ENCODE measurements around the gene MRPL17.
A peak's percentile ranks its signal among the peaks of the same experiment; 100 is the strongest.

The MRPL17 gene

GRCh38 chr11:6658647-6659046 lies 24.5 kb downstream of the MRPL17 start:
- no peak for TF ChIP-seq CTCF (conservative IDR thresholded peaks at IDR 0.05; ENCODE audit: low read length)
- no peak for DNase-seq (ENCODE audit: low read depth)
- no peak overlapping the region for H3K4me3 ChIP-seq (ENCODE audit: low read length)

DNA sequence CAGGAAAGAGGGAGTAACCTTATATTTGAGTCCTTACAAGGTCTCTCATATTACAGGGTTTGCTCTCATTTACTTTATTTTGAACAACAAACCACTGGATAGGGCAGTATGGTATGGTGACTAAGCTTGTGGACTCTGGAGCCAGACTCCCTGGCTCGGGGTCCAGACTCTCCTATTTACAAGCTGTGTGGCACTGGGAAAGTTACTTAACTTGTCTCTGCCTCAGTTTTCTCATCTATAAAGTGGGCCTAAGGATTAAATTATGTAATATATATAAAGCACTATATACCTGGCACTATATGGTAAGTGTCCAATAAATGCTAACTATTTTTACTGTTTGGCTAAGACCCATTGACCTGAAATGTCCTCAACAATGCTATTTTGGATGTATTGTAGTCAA lies 25.8 kb downstream of the MRPL17 start:
- DNase-seq (ENCODE audit: low read depth) = no peak
- H3K4me3 ChIP-seq (ENCODE audit: low read length) = no peak overlapping the region
- no peak for TF ChIP-seq CTCF (conservative IDR thresholded peaks at IDR 0.05; ENCODE audit: low read length)

DNA sequence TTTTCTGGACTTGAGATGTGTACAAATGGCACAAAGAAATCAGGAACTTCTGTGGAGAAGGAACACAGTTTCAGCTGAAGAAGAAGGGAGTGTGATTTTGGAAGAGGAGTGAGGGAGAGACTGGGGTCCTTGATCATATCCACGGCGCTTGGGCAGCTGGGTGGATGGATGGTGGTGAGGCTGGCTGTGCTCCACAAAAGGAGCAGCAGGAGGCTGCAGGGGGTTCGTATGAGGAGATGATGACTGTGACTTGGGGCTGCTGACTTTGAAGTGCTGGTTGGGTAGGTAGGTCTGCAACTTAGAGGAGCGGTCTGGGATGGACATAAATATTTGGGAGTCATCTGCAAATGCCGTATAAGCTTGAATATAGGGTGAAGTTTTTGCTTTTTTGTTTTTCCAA lies 26.2 kb downstream of the MRPL17 start:
- DNase-seq (ENCODE audit: low read depth) = no peak
- H3K4me3 ChIP-seq (ENCODE audit: low read length) = no peak overlapping the region
- no peak for TF ChIP-seq CTCF (conservative IDR thresholded peaks at IDR 0.05; ENCODE audit: low read length)

DNA sequence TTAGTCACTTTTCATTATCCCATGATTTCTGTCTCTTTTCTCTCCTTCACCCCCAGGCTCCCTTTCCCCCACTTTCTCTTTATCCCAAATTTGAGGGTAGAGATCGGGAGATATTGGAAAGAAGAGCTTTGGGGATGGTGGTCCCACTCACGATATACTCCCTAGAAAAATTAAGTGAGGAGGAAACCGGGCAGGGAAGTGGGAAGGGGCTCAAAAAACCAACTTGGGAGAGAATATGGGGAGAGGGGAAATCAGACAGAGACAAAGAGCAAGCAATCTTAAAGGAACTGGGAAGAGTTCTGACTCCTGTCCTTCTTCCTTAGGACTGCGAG lies 26.6 kb downstream of the MRPL17 start:
- no peak for DNase-seq (ENCODE audit: low read depth)
- H3K4me3 ChIP-seq (ENCODE audit: low read length) = peak overlapping the region; percentile 64
- TF ChIP-seq CTCF (conservative IDR thresholded peaks at IDR 0.05; ENCODE audit: low read length) = no peak

DNA sequence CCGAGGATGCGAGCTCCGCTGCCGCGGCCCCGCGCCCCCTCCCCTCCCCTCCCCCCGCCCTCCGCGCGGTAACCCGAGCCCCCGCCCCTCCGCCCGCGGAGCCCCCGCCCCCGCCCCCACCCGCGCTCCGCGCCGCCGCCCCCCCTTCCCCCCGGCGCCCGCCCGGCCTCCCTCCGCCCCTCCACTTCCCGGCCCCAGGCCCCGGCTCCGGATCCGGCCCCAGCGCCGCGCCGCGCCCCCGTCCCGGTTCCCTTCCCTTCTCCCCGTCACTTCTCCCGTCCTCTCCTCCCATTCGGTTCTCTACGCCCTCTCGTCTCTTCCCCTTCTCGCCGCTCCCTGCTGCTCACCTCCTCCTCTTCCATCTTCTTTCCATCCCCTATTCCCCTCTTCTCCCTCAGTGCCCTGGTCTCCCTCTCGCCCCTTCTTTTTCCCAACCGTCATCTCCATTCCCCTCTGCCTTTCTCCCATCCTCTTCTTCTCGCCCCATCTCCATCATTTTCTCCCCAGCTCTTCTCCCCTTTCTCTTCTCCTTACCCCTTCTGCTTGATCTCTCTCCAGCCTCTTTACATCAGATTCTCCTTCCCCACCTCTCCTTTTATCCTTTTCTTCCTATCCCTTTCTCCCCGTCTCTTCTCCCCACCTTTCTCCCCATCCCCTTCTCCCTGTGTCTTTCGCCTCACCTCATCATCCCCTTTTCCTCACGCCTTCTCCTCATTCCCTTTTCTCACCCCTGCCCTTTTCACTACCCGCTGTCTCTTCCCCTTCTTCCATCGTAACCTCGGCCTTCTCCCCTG lies 27.2 kb downstream of the MRPL17 start, which contains the start of gene DCHS1:
Gene DCHS1, minus strand, starts transcription at position 20 of the 794 bp plus-strand sequence. CDS start 14,196 bp downstream, outside the sequence.
- DNase-seq (ENCODE audit: low read depth) = no peak
- TF ChIP-seq CTCF (conservative IDR thresholded peaks at IDR 0.05; ENCODE audit: low read length) = no peak
- peak within 1 kb of the TSS; percentile 64 for H3K4me3 ChIP-seq (ENCODE audit: low read length)

GRCh38 chr11:6655020-6655789 lies 27.9 kb downstream of the MRPL17 start:
- peak overlapping the region; percentile 62 for H3K4me3 ChIP-seq (ENCODE audit: low read length)
- peak; percentile 15 for DNase-seq (ENCODE audit: low read depth)
- no peak for TF ChIP-seq CTCF (conservative IDR thresholded peaks at IDR 0.05; ENCODE audit: low read length)

Measured in AG10803 (cell line).